ENCODE measurements around the gene TMEM11.

The TMEM11 gene

DNA sequence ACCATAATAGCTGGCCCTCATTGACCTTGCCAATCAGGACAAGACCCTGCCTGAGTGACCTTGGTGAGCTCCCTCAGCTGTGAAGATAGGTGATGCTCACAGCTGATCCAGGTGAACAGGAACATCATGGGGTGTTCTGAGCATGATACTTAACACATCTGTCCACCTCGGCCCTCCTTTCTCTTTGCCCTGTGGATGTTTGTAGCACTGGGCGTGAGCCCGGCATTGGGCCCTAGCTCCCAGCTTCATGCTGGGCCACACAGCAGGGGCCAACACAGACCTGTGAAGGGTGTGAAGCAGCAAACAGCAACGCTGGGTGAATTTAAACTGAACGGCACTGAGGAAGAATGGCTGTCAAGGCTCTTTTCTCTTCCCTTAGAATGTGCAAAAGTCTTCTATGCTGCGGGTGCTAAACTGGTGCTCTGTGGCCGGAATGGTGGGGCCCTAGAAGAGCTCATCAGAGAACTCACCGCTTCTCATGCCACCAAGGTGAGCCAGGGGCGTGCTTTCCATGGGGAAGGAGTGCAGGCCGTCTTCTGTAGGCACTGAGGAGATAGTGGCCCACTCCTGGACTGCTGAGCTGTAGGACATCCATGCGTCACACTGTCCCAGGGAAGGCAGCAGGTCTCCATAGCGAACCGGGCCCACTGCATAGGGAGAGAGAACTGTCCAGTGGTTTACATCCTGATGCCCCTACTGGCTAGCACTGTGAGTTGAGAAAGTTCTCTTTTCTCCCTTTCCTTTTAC lies 35.9 kb downstream of the TMEM11 start:
- DNase-seq = no peak

DNA sequence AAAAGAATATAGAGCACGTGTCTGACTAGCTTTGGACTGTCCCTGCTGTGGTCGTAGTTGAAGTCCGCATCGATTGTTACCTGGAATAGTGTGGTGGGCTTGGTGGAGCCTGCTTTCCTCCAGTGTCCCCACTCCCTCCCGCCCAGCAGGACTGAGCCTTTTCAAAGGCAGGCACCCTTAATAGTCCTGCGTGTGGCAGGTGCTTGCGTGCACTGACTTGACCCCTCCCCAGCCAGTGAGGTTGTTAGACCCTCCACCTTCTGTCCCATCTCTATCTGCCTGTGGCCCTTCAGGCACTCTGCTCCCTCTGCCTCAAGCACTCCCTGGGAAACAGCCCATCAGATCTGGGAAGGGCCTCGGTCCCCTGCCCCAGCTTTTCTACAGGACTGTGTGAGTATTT lies 36.6 kb downstream of the TMEM11 start:
- DNase-seq = no peak

DNA sequence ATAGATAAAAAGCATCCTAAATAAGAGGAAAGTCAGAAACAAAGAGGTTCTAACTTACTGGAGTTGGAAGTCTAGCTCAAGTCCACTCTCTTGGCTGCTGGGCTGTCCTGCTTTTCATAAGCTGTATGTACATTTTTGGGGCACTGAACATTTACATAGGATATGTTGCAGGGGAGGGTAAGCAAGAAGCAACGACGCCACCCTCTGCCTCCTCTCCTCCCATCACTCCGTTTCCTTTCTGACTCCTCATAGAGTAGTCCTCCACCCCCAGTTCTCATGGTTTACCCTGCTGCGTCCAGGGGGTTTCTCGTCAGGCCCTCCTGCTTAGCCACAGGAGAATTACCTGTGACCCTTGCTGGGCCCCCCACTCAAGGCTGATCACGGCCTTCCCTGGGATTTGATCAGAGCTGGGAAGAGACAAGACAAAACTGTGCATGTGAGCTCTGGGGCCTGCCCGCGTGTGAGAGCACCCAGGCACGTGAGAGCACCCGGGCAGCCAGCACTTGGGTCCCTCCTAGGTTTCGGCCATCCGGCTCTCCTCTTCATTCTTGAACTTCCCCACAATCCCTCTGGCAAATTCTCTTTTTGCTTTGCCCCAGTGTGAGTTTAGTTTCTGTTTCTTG lies 37.1 kb downstream of the TMEM11 start:
- DNase-seq = no peak

DNA sequence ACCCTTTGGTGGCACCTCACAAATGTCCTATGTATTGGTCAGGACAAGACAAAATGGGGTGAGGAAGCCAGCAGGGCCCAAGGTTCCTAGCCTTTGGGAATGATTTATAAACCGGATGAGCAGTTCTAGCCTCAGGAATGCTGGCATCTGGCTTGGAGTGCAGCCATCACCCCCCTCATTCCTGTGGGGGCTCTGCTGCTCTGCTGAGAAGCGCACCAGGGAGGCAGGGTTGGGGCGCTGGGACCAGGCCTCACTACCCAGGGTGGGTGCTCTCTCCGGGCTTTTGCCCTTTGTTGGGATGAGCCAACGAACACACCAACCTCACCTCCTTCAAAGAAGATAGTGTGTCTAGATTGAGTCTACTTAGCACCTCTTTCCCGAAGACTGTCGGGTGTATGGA lies 39.2 kb downstream of the TMEM11 start:
- no peak for DNase-seq

DNA sequence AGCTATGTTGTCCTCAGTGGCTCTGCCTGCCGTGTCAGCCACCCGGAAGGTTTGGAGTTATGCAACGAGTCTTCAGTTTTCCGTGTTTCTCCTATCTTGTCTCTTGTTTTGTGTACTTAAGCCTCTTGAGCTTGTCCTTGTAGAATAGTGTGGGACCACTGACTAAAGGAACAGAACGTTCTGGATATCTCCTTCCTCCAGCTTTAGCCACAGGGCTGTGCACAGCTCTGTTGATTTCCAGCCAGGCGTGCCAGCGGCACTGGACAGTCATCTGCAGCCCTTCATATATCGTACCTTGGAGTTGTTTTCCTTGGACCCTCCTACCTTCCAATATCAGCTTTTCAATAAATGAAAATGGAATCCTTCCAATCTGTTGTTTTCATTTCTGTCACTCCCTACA lies 39.8 kb downstream of the TMEM11 start:
- DNase-seq = no peak

DNA sequence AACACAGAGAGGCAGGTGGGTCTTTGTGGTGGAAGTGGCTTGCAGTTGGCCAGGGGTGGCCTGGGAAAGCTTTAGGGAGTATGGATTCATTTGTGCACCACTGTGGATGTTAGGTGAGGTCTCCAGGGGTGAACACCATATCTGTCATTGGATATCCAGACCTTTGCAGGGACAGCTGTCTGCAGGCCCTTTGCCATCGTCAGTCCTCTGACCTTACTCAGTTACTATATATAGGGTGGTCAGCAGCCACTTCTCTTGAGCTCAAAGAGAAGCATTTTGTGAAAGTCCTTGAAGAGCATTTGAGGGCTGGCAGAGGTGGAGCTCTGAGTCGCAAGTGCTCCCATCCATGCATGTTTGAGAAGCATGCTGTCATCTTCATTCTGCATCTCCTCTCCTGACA lies 40.4 kb downstream of the TMEM11 start:
- no peak for DNase-seq

DNA sequence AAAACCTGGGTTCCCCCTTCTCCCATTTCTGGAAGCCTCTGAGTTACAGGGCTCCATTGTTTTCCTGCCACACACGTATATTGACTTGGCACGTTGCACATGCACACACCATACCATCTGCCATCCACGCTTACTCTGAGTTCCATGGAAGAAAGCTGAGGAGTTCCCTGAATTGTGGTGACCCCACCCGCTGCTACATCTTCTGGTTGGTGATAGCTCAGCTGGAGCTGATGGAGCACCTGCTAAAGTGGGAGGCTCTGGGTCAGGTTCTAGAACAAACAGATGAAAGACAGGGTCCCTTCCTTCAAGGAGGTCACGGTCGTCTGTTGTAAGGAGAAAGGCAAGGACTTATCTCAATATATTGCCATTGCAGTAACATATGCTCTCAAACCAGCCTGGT lies 41.1 kb downstream of the TMEM11 start:
- DNase-seq = no peak

DNA sequence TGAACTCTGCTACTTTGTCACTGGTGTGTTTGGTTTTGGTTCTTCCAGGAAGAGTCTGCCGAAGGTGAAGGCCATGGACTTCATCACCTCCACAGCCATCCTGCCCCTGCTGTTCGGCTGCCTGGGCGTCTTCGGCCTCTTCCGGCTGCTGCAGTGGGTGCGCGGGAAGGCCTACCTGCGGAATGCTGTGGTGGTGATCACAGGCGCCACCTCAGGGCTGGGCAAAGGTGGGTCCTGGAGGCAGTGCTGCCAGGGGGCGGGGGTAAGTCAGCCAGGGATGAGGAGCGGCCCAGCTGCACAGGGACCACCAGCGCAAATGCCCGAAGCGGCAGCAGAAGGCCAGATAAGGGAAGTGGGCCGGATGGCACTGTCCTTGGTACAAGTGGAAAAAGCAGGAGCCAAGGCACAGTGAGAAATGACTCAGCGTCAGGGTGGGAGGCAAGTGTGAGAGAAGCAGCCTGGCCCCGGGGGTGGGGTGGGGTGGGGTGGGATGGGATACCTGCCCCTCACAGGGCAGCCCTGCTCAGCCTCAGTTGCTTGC lies 41.9 kb downstream of the TMEM11 start:
- DNase-seq = no peak

DNA sequence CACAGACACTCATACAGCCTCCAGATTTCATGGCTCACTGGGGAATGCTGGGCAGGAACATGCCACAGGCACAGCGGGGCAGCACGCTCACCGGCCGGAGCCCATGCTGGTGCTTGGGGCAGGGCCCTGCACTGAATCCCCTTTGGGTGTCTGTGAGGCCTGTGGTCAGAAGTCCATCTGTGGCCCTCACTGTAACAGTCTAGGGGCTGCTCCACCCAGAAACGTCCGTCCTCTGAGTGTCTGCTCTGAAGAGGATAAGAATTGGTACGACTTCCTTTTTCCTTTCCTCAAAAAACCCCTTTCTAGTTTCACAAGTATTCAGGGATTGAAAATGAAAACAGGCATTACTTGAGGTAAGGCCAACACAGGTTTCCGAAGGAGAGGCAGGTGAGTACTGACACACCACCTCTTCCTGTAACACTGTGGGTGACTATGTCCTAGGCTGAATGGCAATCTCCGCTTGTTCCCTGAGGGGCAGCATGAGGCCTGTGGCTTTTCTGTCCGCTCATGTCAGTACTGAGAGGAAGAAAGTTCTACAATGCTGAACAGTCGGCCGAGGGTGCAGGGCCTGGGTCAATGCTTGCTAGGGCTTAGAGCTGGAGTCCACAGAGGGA lies 42.5 kb downstream of the TMEM11 start:
- no peak for DNase-seq

DNA sequence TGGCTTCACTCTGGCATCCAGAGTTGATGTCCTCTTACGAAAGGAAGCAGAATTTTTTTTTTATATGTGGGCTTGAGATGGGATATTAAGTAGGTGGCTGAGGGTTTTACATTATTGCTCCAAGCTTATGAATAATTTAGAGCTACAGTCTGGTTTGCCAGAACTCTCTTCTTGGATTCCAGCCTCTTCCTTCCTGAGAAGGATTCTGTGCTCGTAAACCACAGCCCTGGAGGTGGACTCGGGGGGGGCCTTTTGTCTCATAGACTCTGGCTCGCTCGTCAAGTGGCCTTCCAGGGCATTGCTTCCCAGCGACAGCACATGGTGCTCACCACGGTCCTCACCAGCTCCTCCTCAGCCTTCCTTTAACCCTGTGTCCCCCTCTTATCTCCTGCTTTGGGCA lies 43.2 kb downstream of the TMEM11 start:
- no peak for DNase-seq

DNA sequence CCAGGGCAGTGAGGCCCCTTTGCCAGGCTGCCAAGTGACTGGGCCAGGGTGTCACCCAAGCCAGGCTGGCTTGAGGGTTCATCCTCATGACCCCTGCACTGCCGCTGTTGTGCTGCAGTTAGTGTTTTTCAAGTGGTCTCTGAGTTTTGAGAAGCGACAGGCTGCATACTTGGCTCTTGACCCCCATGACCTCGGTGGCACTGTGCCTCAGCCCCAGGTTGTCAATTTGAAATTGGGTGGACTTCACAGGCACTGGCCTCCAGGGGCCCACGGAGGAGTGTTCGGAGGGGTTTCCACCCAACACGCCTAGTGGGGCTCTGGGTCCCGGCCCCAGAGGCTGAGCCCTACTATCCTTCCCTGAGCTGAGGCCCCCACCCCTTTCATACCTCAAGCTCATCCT lies 44.5 kb downstream of the TMEM11 start:
- DNase-seq = no peak

DNA sequence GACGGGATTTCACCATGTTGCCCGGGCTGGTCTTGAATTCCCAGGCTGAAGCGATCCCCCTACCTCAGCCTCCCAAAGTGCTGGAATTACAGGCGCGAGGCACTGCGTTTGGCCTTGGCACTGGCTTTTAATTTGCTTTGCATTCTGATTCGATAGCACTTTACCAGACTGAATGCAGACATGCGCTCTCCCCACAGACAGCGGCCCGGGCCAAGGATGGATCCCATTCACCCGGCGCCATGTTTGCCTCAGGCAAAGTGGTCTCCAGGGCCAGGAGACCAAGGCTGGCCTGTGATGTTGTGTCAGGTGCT lies 45.5 kb downstream of the TMEM11 start:
- no peak for DNase-seq

DNA sequence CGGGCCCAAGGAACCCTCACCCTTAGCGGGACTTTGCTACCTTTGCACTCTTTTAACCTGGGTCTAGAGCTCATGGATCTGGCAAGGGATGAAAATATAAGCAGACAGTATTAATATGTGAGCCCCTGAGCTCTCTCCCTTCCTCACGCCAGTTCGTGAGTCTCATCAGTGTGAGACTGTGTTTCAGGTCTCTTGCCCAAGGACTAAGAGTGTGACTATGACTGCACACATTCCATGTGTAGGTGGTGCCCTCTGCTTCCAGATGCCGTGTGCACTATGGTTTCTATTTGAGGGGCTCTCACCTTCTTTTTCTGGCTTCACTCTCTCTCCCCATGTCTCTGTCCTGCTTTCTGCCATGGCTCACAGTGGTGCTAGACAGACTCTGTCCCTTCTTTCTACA lies 46.7 kb downstream of the TMEM11 start:
- DNase-seq = no peak

DNA sequence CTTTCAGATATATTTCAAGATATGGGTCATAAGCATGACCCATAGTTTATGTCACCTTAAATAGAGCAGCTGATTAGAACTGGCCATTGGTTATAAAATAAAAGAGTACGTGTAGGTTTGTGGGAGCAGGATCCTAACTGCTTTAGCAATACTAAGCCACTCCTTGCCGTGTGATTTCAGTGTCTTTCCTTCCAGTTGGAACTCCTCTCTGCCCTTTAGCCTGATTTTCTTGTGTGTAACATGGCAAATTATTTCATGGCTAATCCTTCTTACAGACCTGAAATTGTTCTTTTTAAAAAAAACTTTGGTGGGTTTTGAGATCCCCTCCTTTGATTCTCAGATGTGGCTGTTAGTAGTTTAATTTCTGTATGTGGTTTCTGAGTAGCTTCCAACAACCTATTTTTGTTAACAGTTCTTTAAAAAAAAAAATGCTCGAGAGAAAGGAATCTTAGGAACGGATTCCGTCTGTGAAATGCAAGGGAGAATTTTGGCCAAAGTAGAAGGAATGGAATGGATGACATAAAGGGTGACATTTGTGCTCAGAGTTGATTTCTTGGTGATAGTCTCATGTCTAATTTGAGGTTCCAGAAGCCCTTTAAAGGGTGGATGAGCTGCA lies 47.3 kb downstream of the TMEM11 start:
- no peak for DNase-seq

DNA sequence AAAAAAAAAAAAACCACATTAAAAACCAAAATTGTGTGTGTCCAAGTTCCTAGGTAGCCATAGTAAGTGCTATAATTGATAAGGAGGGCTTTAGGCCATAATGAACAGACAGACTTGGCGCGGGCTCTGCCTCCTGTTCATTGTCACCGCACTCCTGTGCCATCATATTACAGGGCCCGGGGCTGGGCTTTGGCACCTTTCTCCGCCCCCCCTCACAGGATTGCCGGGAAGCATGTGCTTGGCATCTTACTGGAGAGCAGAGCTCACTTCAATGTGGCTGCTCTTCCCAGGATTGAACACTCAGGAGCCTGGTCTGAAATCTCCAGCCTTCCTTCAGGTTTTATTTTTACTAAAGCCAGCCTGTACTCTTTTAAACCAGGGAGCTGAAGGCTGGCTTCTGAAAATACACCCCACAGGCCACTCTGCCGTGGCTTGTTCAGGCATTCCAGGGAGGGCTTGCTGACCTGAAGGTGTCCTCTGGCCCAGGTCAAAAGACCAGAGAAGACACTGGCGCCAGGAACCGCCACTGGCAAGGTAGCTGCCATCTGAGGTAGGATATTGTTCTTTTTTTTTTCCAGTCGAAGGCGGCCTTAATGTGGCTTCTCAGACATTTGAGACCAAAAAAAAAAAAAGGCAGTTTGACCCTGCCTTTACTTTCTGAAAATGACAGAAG lies 47.9 kb downstream of the TMEM11 start:
- DNase-seq = no peak

DNA sequence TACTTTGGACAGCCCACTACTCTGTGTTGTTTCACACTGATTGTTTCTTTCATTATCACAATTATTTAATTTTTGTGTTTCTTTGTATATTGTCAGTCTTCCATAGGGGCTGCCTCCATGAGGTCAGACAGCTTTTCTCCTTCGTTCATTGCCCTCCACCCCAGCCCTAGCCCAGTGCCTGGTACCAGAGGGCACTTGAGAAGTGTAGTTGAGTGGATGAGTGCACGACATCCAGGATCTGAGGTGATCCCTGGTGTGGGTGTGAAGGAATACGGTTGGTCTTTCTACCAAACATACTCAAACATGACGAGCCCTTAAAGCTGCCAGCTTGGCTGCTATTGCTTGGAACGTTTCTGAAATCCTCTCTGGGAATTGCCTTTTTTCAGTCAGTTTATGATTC lies 49.3 kb downstream of the TMEM11 start:
- DNase-seq = no peak

DNA sequence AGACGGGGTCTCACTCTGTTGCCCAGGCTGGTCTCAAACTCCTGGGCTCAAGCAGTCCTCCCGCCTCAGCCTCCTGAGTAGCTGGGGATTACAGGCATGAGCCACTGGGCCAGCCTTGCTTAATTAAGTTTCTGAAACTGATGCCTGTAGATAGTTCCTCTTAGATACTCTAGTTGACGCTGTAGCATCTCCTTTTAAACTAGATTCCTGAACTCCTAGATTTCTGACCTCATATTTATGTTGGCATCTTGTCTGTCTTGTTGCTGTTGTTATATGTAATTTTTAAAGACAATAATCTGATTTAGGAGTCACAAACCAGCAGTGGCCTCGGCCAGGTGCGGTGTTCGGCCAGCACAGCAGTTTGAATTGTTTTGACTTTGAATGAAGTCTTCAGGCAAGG lies 49.7 kb downstream of the TMEM11 start:
- no peak for DNase-seq

DNA sequence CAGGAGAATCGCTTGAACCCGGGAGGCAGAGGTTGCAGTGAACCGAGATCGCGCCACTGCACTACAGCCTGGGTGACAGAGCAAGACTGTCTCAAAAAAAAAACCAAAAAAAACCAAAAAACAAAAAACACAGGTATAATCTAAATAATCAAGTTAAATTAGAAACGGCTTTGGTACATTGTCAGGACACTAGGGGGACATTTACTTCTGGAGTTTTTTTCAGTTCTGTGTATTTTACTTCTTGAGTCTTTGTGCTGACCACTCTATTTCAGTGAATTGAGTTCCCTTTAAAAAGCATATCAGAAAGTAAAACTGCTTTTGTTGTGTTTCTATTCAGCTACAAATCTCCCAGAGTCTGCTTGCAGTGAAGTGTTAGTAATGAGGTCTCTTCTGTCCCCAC lies 50.9 kb downstream of the TMEM11 start:
- DNase-seq = no peak

DNA sequence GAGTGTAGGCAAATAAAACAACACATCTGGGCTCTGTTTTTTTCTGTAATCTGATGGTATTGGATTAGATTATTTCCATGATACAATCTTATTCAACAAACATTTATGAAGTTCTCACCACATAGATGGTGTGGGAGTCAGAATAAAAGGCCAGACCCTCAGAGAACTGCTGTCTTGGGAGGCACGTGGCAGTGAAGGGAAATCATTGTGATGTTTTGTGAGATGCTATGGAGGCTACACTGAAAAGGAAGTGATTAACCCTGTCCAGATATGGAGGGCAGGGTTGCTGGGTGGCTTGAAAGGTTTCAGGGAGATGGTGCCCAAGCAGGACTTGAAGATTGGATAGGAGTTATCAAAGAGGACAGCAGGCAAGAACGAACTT lies 51.6 kb downstream of the TMEM11 start:
- DNase-seq = no peak

DNA sequence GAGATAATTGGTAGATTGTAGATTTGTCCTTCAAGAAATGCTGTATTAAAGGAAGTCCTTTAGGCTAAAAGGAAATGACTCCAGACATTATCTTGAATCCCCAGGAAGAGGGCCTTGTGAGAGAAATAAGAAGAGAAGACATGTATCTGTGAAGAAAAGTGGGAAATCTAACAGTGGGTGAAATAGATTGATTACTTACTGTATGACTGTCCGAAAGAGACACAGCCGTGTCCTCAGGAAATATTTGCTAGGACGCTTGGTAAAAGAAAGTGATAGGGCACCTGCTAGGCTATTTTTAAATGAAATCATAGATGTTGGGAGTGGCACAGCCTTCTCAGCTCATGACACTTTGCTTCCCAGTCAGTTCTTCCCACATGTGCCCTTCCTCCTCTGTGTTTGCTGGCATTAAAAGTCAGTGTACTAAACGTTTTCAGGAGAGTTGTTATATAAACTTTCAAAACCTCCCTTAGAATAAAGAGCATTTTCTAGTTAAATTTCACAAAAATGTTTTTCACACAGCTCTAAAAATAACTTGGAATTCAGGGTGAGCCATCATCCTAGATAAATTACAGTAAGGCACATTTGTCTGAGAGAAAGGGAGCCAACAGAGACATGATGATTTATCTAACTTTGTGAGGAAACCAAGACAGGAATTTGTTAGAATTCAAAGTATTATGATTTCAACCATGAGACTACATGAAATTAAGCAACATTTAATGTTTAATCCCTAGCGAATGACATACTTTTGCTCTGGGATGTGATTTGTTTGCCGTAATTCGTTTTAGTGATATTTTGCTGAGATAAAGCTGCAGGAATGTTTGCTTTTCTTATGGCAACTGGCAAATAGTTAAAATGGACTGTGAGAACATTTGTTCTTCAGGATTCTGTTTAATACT lies 52.2 kb downstream of the TMEM11 start:
- no peak for DNase-seq

DNA sequence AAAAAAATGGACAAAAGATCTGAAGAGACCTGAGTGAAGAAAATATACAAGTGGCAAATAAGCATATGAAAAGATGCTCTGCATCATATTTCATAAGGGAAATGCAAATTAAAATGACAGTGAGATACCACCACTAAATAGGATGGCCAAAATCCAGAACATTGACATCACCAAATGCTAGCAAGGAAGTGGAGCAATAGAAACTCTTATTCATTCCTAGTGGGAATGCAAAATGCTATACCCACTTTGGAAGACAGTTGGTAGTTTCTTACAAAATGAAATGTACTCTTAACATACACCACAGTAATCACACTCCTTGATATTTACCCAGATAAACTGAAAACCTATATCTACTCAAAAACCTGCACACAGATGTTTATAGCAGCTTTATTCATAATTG lies 53.6 kb downstream of the TMEM11 start:
- no peak for DNase-seq

DNA sequence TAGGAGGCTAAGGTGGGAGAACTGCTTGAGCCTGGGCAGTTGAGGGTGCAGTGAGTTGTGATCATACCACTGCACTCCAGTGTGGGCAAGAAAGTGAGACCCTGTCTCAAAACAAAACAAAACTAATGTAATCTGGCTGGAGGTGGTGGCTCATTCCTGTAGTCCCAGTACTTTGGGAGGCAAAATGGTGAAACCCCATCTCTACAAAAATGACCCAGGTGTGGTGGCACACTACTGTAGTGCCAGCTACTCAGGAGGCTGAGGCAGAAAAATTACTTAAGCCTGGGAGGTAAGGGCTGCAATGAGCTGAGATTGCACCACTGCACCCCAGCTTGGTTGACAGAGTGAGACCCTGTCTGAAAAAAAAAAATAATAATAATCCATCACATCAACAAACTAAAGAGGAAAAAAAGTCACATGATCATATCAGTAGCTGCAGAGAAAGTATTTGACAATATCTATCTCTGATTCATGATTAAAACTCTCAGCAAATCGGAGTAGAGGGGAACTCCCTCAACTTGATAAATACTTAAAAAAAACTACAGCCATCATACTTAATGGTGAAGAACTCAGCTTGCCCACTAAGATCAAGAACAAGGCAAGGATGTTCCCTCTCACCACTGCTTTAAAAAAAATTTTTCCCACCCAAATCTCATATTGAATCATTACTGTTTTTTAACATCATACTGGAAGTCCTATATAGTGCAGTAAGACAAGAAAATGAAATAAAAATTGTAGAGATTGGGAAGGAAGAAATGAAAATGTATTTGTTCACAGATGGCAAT lies 56.2 kb downstream of the TMEM11 start:
- no peak for DNase-seq

All from activated CD4-positive, alpha-beta T cell treated with anti-CD3 and anti-CD28 coated beads, Interleukin-2, amount 50 U/mL, for 1 hour (primary cell).